SK-N-SH treated with all-trans-retinoic acid at 6 μM for 48 hours (cell line): ENCODE data around the gene SERP2.

Source experiments
- ARNTL ChIP-seq: fragments of 450-650 bp; formaldehyde crosslinking; IDR thresholded peaks from 2 replicates; pipeline ENCODE4 v1.5.0; 2020; ENCODE audit warnings: low read depth, mild to moderate bottlenecking, moderate library complexity, borderline replicate concordance
- BACH2 ChIP-seq: fragments of 250-450 bp; sonication (Bioruptor Pico); IDR thresholded peaks from 2 replicates; pipeline ENCODE4 v1.9.0; 2021; ENCODE audit warnings: mild to moderate bottlenecking, borderline replicate concordance
- PPARA ChIP-seq: fragments of 250-450 bp; sonication (Bioruptor Pico); IDR thresholded peaks from 2 replicates; pipeline ENCODE4 v1.5.0; 2020; ENCODE audit warnings: mild to moderate bottlenecking, borderline replicate concordance
- SNAI2 ChIP-seq: fragments of 250-450 bp; sonication (Bioruptor Pico); IDR thresholded peaks from 2 replicates; pipeline ENCODE4 v1.5.0; 2020; ENCODE audit warnings: mild to moderate bottlenecking, moderate library complexity
- ZFP3 ChIP-seq: fragments of 250-450 bp; sonication (Bioruptor Pico); IDR thresholded peaks from 2 replicates; pipeline ENCODE4 v1.5.0; 2020; ENCODE audit warnings: mild to moderate bottlenecking, moderate library complexity
- ZFP30 ChIP-seq: fragments of 450-650 bp; formaldehyde crosslinking; IDR thresholded peaks from 2 replicates; pipeline ENCODE4 v1.5.0; 2022; ENCODE audit warnings: mild to moderate bottlenecking, moderate library complexity
- ZNF70 ChIP-seq: fragments of 450-650 bp; formaldehyde crosslinking; IDR thresholded peaks from 2 replicates; pipeline ENCODE4 v1.5.0; 2020; ENCODE audit warnings: mild to moderate bottlenecking, moderate library complexity
- ZNF8 ChIP-seq: fragments of 450-650 bp; formaldehyde crosslinking; IDR thresholded peaks from 2 replicates; pipeline ENCODE4 v1.5.0; 2020; ENCODE audit warnings: mild to moderate bottlenecking, moderate library complexity
- TF ChIP-seq, protein P1 (sequence below): fragments of 250-450 bp; sonication (Bioruptor Pico); IDR thresholded peaks from 2 replicates; pipeline ENCODE4 v1.5.0; 2020; ENCODE audit warnings: mild to moderate bottlenecking, moderate library complexity
- TF ChIP-seq, protein P2 (sequence below): fragments of 250-450 bp; sonication (Bioruptor Pico); IDR thresholded peaks from 2 replicates; pipeline ENCODE4 v1.8.0; 2020; ENCODE audit warnings: mild to moderate bottlenecking, moderate library complexity, borderline replicate concordance

DNA sequence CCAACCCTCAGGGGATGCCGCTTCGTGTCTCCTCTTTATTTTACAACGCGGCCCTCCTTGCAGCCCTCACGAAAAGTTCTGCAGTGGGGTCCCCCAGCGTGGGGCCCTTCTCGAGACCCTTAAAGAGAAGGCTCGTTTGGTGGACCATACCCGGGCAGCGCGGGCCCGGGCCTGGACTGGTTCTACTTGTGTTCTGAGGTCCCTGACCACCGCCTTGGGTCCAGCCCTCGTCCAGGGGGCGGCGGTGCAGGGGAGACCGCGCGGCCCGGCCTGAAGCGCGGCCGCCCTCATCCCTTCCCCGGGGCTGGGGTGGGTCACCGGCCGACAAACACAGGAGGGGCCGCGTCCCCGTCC is 400 bp upstream of the SERP2 start:
- no peak for TF ChIP-seq ZFP3
- TF ChIP-seq, protein P1, sequence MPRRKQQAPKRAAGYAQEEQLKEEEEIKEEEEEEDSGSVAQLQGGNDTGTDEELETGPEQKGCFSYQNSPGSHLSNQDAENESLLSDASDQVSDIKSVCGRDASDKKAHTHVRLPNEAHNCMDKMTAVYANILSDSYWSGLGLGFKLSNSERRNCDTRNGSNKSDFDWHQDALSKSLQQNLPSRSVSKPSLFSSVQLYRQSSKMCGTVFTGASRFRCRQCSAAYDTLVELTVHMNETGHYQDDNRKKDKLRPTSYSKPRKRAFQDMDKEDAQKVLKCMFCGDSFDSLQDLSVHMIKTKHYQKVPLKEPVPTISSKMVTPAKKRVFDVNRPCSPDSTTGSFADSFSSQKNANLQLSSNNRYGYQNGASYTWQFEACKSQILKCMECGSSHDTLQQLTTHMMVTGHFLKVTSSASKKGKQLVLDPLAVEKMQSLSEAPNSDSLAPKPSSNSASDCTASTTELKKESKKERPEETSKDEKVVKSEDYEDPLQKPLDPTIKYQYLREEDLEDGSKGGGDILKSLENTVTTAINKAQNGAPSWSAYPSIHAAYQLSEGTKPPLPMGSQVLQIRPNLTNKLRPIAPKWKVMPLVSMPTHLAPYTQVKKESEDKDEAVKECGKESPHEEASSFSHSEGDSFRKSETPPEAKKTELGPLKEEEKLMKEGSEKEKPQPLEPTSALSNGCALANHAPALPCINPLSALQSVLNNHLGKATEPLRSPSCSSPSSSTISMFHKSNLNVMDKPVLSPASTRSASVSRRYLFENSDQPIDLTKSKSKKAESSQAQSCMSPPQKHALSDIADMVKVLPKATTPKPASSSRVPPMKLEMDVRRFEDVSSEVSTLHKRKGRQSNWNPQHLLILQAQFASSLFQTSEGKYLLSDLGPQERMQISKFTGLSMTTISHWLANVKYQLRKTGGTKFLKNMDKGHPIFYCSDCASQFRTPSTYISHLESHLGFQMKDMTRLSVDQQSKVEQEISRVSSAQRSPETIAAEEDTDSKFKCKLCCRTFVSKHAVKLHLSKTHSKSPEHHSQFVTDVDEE = no peak
- TF ChIP-seq ARNTL = no peak
- TF ChIP-seq, protein P2, sequence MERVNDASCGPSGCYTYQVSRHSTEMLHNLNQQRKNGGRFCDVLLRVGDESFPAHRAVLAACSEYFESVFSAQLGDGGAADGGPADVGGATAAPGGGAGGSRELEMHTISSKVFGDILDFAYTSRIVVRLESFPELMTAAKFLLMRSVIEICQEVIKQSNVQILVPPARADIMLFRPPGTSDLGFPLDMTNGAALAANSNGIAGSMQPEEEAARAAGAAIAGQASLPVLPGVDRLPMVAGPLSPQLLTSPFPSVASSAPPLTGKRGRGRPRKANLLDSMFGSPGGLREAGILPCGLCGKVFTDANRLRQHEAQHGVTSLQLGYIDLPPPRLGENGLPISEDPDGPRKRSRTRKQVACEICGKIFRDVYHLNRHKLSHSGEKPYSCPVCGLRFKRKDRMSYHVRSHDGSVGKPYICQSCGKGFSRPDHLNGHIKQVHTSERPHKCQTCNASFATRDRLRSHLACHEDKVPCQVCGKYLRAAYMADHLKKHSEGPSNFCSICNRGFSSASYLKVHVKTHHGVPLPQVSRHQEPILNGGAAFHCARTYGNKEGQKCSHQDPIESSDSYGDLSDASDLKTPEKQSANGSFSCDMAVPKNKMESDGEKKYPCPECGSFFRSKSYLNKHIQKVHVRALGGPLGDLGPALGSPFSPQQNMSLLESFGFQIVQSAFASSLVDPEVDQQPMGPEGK = no peak
- TF ChIP-seq SNAI2 (CRISPR knock-in tag) = no peak
- TF ChIP-seq ZNF8 (CRISPR knock-in tag) = no peak
- no peak for TF ChIP-seq BACH2
- TF ChIP-seq ZFP30 (CRISPR knock-in tag) = no peak
- TF ChIP-seq PPARA (CRISPR knock-in tag) = no peak
- TF ChIP-seq ZNF70 (CRISPR knock-in tag) = no peak
